Cardiac muscle cell (in vitro differentiated cells and primary cell): ENCODE data around the gene PLPP7. TPM values are rescaled to one million over a fixed set of nuclear protein-coding genes. Genes with fewer than 3 reads are reported as not detected.

Experiments used
- DNase-seq, 2 donors: peaks; one replicate each; pipeline versions ENCODE4 v3.0.0 to v3.0.0-alpha.2; 2010 to 2017; ENCODE audit warnings: low read depth in 1 of 2, low spot score in 1 of 2
- H3K27ac ChIP-seq: fragments of 200-600 bp; sonication (generic); 2 replicates; pipeline ENCODE4 v1.5.1; 2016
- H3K27me3 ChIP-seq: fragments of 200-600 bp; sonication (generic); 2 replicates; pipeline ENCODE4 v1.6.0; 2016; ENCODE audit warnings: control low read depth
- H3K36me3 ChIP-seq: fragments of 200-600 bp; sonication (generic); 2 replicates; pipeline ENCODE4 v1.5.1; 2016; ENCODE audit warnings: control low read depth
- H3K4me1 ChIP-seq: fragments of 200-600 bp; sonication (generic); 2 replicates; pipeline ENCODE4 v1.8.1; 2017; ENCODE audit warnings: low read depth, mild to moderate bottlenecking, mixed run types
- H3K4me3 ChIP-seq: fragments of 200-600 bp; sonication (generic); 2 replicates; pipeline ENCODE4 v1.5.1; 2016; ENCODE audit warnings: mild to moderate bottlenecking
- H3K9me3 ChIP-seq: fragments of 200-600 bp; sonication (generic); 2 replicates; pipeline ENCODE4 v1.5.1; 2017; ENCODE audit warnings: low read depth, mild to moderate bottlenecking, control low read depth
- CTCF ChIP-seq: IDR thresholded peaks from 2 replicates; pipeline ENCODE4 v1.5.1; 2012; ENCODE audit warnings: low read depth, mild to moderate bottlenecking, low read length
- polyA plus RNA-seq: library from polyadenylated mRNA; unstranded; fragments of >200 nt; fragmentation: Nextera tagmentation; extraction: Ambion mirVana; gene quantifications from 2 replicates; pipeline ENCODE4 v1.2.1, GENCODE V29; 2016
- total RNA-seq: library from RNA; depleted of rRNA; stranded (reverse); fragments of >200 nt; gene quantifications from 2 replicates; pipeline ENCODE4 v1.2.3, GENCODE V29; 2016

The PLPP7 gene
- total and polyA plus RNA-seq, 2 experiments from 2014 or later, result 36.9 to 52.5 TPM

DNA sequence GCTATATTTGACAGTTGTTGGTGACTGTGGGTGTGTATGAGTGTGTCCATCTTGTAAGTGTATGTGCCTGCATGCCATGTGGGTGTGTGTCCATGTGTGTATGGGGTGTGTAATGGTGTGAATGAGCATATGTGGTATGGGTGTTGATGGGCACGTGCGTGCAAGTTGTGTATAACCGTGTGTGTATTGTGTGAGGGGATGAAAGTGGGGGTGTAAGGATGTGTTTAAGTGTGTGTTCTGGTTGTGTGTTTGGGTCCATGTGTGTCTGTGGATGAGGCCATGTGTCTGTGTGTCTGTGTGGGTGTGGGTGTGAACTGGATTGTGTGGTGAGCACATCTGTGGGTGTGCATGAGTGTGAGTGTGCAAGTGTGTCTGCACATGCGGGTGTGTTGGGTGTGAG is 7.3 kb upstream of the PLPP7 start:
- no peak for TF ChIP-seq CTCF
- no peak for DNase-seq
- peak overlapping the region; percentile 29 for H3K4me3 ChIP-seq

DNA sequence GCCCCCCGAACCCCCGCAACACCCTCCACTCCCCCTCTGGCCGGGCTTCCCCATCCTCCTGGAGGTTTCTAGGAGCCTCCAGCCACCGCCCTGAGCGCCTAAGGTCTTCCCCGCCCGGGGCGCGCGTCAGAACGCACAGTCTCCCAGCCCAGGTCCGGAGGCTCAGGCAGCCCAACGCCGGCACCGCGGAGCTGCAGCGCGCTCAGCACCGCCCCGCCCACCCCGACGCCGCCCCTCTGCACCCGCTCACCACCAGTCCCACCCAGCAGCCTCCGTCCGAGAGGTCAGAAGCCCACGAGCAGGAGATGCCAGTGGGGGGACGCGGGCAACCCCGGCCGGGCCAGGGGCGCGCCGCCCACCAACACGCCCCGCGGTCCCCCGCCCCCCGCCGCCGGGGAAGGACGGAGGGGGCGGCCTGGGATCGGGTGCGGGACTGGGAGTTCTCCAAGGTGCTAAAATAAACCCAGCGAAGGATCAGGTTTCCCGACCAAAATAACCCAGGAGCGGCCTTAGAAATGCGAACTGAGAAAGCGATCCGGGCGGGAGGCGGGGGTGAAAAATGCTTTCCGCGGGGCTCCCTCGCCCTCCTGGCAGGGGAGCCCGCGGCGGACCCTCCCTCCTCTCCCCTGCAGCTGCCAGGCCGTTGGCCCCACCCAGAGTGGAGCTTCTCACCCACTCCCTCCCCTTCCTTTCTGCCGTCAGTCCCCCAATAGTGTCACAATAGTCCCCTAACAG is 6.7 kb upstream of the PLPP7 start:
- no peaks in the 10 kb centered on the region for H3K36me3 ChIP-seq
- TF ChIP-seq CTCF, result no peak
- H3K4me3 ChIP-seq, result peak overlapping the region; percentile 29
- H3K9me3 ChIP-seq, result no peaks in the 10 kb centered on the region
- no peaks in the 10 kb centered on the region for H3K27me3 ChIP-seq
- DNase-seq, result peak; percentile 30 to 92
- peaks cover 35% of the 10 kb centered on the region for H3K4me1 ChIP-seq
- peak overlapping the region; percentile 31 for H3K27ac ChIP-seq

More for the DNA sequence above, 7.3 kb upstream of the PLPP7 start:
- Histone ChIP-seq H3K36me3 (no peaks in the 10 kb centered on the region), H3K4me1 (peaks cover 28% of the 10 kb centered on the region), H3K27ac (peak overlapping the region; percentile 31), H3K9me3 (no peaks in the 10 kb centered on the region), H3K27me3 (no peaks in the 10 kb centered on the region)

- Histone ChIP-seq H3K9me3 (no peaks in the 10 kb centered on the region), H3K4me3 (no peak overlapping the region), H3K27me3 (no peaks in the 10 kb centered on the region), H3K27ac (no peak overlapping the region), H3K4me1 (peaks cover 29% of the 10 kb centered on the region), H3K36me3 (no peaks in the 10 kb centered on the region)
- TF ChIP-seq CTCF, result no peak
- DNase-seq, result no peak
These were observed 4.7 kb upstream of the PLPP7 start for GRCh38 chr9:131284856-131285255.

DNA sequence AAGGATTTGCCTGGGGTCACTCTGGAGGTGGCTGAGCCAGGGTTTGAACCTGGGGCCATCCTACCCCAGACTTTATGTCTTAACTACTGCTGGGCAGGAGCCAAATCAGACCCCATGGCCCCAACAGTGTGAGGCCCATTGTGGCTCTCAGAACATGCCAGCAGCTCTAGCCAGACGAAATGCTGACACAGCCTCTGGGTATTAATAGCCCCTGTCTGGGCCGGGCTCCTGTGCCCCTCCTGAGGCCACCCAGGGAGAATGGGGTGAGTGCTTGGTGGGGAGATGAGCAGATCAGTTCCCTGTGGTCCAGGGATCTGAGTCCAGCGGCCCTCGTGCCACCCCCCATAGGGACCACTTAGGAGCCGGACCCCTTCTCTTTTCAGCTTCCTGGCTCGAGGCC is 2.2 kb upstream of the PLPP7 start:
- peak in 1 of 2 donors; percentile 42 for DNase-seq
- no peaks in the 10 kb centered on the region for H3K27me3 ChIP-seq
- peak overlapping the region; percentile 77 for H3K27ac ChIP-seq
- no peak overlapping the region for H3K4me3 ChIP-seq
- H3K9me3 ChIP-seq, result no peaks in the 10 kb centered on the region
- H3K36me3 ChIP-seq, result no peaks in the 10 kb centered on the region
- no peak for TF ChIP-seq CTCF
- peaks cover 41% of the 10 kb centered on the region for H3K4me1 ChIP-seq

GRCh38 chr9:131288217-131288616 is 1.3 kb upstream of the PLPP7 start:
- no peaks in the 10 kb centered on the region for H3K9me3 ChIP-seq
- peak overlapping the region; percentile 77 for H3K27ac ChIP-seq
- H3K4me1 ChIP-seq, result peaks cover 37% of the 10 kb centered on the region

More at GRCh38 chr9:131288217-131288616, 1.3 kb upstream of the PLPP7 start:
- Histone ChIP-seq H3K27me3 (no peaks in the 10 kb centered on the region), H3K36me3 (no peaks in the 10 kb centered on the region), H3K4me3 (no peak overlapping the region)
- DNase-seq, result no peak
- TF ChIP-seq CTCF, result no peak
